ENCODE results near the gene FRMD4A.

The FRMD4A gene

DNA sequence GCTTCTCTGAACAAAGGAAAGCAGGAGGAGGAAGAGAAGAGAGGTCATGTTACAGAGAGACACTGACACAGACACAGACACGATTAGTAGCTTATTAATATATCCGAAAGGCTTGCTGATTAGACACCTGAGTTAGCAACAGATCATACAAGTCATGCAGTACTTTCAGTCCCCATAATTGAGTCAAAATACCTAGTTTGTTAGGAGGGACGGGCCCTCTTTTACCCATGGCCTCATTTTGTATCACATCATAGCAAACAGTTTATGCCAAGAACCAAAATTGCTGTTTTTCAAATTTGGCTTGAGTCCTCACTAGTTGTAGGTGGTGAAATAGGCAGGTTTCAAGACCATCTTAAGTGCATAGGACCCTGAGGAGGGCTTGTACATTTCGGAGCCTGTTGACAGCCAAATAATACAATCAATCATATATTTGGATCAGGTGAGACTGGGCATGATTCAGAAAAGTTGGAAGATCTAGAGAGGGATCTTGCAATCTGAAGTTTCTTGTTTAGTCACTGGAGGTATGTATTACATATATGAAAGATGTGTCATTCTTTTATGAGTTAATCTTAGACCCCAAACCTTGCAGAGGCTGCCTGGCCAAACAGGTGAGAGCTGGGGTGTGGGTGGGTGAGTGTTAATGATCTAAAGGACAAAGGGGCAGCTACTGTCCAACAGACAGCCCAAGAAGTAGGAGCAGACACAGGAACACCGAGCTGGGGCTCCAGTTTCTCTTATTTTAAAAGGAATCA is 678.6 kb downstream of the FRMD4A start:
- no peak for DNase-seq

DNA sequence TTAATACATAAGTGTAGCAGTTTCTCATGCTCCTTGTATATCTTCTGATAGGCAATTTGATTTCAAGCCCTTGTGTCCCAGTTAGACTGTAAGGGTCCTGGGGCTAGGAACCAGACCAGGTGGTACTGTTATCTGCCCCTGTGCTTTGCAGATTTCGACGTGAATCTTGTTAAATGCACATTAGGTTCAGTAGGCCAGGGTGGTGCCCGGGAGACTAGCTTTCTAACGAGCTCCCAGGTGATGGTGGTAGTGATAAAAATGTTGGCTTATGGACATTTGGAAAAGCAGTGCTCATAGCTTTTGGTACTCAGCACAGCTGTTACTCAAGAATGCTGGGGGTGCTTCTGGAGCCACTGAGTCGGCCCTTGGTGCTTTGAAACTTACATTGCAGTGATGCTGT is 679.8 kb downstream of the FRMD4A start:
- DNase-seq = no peak

DNA sequence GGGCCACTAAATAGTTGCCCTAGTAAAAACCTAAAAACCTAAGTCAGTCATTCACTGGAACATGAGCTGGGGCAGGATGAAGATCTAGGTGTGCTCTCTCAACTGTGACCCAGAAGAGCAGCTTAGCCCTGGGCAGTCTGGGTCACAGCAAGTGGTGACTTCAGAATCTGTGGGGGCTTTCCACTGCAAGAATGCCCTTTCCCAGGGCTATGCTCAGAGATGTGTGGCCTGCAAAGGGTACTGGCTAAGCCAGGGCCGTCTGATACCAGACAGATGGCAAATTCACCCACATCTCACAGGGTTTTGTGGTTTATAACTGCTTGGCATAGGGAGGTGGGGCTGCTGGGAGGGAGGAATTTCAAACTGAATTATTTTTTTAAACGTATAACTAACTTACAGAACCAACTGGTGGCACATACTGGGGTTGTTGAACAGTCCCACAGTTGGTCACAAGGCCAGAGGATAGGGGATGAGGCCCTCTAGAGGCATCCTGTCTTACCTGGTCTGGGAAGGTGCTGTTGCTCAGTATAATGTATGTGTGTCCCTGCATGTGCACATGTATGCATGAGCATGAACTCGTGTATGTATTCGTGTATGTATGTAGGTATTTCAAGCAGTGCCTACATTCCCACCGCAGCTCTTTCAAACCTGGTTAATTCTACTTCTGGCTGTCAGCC is 680.7 kb downstream of the FRMD4A start:
- no peak for DNase-seq

DNA sequence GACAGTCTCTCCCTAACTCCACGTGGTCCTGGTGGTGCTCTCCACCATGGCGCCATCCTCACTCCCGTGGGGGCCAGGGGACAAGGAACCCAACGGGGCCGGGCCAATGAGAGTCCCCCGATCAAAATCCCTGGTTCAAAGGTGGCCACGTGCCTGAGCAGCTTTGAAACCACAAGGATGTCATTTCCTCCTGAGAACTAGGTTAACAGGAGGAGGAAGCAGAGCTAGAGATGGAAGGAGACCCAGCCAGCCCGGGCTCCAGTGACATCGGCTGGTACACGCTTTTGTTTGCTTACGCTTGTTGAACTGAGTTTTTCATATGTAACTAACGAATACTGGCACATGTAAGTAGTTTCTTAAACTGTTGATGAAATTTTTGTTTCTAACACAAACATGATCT is 682.3 kb downstream of the FRMD4A start:
- no peak for DNase-seq

GRCh38 chr10:13644866-13645265 is 685.9 kb downstream of the FRMD4A start:
- DNase-seq = no peak

GRCh38 chr10:13643016-13643415 is 687.7 kb downstream of the FRMD4A start:
- DNase-seq = no peak

DNA sequence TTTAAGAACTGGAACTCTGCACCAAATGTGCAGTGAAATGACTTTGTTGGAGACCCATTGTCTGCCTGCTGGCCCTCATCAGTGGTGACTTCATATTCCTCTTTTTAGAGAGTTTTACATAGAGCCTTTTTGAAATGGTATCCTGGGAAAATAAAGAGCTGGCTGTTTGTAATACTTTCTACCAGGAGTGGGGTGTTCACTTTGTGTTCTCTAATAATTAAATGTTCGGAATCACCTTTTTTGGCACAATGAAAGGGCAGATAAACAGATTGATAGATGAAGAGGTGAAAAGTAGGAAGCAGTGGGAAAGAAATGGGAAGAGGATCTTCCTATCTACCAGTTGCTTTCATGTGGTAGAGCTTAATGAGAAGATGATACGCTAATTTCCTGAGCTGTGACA is 688.4 kb downstream of the FRMD4A start:
- no peak for DNase-seq

DNA sequence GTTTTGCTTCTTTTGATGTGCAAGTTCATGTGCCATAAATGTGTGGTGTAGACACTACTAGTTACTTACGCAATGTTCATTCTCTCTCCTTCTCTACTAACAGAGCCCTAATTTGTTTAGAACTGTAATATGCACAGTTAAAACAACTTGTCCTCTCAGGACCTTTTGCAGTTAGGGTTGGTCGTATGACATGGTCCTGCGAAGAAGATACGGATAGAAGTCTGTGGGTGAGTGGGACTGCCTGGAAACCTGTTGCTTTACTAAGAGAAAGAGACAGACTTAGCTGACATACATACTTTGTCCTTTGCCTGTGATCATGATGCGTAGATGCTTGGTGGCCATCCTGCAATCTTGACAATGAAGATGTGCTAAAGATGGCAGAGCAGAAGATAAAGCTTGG is 692.8 kb downstream of the FRMD4A start:
- no peak for DNase-seq

DNA sequence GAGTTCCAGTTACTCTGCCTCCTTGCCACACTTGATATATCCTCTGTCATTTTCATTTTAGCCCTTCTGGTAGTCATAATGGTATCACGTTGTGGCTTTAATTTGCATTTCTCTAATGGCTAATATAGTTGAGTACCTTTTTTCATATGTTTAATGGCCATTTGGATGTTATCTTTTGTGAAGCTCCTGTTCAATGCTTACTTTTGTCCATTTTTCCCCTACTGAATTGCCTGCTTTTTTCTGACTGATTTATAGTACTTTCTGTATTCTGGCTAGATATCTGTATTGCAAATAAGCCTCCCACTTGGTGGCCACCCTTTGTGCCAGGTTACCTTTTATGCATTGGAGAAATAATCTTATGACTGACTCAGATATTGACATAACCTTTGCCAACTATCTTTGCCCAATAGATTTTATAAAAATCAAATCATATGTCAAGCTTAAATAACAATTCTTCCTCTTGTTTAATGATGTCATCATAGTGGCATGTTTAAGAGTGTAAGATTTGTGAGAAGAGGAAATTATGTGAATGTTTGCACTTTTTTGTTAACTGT is 693.3 kb downstream of the FRMD4A start:
- DNase-seq = no peak

DNA sequence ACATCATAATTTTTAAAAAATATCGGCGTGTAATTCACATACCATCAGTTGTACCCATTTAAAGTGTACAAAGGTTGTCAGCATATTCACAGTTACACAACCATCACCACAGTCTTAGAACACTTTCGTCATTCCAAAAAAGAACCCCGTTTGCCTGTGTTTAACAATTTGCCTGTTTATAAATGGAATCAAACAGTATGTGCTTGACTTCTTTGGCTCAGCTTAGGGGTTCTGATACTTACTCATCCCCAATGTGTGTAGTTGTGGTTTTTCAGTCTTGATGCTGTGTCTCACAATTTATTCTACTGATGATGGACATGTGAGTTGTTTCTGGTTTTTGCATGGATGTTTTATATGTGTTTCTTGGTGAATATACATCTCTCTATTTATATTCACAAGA is 693.9 kb downstream of the FRMD4A start:
- no peak for DNase-seq

- DNase-seq = no peak
These were observed 696.5 kb downstream of the FRMD4A start for GRCh38 chr10:13634207-13634606.

GRCh38 chr10:13633689-13634088 is 697.0 kb downstream of the FRMD4A start:
- no peak for DNase-seq

DNA sequence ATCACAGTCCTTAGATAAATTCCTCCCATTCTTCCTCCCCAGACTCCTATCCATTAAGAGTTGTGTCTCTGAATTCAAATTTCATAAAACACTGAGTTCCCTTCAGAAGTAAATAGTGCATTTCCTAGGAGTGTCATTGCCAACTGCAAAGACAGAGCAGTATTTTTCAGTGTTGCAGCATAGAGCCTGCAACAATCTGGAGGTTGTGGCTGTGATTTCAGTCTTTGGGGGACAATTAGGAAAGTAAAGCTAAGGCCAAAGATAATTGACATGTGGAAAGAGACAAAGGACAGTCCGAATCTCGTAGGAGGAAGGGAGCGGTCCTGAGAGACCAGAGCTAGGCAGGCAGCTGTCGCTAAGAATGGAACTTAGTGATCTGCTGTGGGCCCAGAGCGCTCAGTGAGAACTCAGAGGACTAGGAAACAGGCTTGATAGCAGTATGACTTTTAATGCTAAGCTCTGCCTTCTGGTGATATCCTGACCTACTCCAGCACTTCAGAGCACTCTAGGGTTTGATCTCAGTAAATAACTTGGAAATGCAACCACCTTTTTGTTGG is 697.8 kb downstream of the FRMD4A start:
- no peak for DNase-seq

GRCh38 chr10:13632440-13632839 is 698.3 kb downstream of the FRMD4A start:
- no peak for DNase-seq

DNA sequence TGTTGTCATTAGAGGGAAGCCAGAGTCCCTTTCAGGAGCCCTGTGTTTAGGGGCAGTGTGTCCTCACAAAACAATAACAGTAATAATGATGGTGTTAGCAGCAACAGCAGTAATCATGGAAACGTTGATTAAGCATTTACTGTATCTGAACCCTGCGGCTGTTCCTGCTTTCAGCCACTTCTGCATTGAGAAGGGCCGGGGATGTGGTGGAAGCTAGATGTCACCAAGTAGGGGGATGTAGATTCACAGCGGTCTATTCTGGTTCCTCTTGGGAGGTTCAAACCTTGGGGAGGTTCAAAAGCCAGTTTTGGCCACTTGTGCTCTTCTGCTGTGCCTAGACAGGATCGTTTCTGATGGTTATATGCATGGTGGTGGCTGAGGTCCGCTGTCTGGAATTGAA is 699.1 kb downstream of the FRMD4A start:
- DNase-seq = no peak

GRCh38 chr10:13630231-13630630 is 700.5 kb downstream of the FRMD4A start:
- no peak for DNase-seq

DNA sequence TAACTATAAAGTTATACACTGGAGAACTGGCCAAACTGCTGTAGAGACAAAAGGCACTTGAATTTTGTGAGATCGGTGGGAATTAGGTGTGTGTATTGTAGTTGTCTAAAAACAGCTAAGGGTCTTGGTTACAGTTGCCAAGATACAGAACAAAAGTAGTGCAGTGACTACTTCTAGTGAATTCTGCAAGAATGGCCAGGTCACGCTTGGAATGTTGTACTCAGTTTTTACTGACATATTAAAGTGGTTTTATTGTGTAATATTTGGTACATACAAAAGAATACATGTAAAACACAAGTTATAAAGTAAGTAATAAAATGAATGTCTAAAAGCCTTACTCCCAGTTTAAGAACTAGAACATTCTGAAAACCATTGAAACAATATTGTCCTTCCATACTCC is 701.6 kb downstream of the FRMD4A start:
- DNase-seq = no peak

DNA sequence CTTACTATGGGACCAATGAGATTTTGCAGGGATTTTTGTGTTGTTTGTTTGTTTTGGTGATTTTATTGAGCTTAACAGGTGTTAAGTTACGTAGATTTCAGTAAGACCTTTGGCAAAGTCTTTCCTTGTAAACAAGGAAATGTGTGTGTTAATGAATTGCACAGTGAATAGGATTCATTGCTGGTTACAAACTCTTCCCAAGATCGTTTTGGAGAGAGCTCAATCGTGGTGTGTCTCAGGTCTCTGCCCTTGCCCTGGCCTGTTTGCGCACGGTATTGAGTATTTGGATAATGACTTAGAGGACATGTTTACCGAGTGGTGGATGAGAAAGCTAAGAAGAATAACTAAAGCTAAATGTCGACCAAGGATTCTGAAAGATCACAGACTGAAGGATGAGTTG is 702.1 kb downstream of the FRMD4A start:
- DNase-seq = no peak

GRCh38 chr10:13627459-13628310 is 703.0 kb downstream of the FRMD4A start:
- DNase-seq = no peak

DNA sequence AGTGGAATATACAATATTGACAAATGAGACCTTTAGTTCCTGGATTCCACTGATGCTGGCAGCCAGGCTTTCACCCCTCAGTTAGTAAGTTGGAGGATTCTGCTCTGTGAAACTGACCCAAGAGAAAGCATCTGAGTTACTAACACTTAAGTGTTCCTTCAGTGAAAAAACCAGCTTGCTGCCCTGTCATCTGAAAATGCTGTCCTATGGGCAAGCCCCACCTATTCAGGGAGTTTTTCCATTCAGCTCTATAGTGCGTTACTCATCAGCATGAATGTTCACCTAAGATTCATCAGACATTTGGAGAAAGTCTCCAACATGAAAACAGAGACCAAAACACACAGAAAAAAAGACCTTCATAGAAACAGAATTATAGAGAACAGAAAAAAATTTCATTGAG is 706.1 kb downstream of the FRMD4A start:
- DNase-seq = no peak

GRCh38 chr10:13621931-13622330 is 708.8 kb downstream of the FRMD4A start:
- no peak for DNase-seq

DNA sequence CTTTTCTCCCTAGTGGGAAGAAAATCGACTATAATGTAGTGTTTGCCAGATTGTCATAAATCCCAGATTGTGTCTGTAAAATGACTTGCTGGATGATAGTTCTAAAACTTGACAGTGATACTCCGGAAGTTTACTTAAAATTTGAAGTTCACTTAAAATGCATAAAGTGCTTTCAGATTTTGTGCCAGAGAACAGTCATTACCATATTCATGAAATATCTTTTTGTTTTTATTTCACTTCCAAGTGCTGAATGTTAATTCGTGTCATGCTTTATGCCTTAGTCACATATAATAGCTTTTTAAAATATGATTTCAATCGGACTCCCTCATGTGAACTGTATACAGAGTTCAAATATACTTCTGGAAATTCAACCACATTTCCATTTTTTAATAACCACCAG is 713.6 kb downstream of the FRMD4A start:
- no peak for DNase-seq

DNA sequence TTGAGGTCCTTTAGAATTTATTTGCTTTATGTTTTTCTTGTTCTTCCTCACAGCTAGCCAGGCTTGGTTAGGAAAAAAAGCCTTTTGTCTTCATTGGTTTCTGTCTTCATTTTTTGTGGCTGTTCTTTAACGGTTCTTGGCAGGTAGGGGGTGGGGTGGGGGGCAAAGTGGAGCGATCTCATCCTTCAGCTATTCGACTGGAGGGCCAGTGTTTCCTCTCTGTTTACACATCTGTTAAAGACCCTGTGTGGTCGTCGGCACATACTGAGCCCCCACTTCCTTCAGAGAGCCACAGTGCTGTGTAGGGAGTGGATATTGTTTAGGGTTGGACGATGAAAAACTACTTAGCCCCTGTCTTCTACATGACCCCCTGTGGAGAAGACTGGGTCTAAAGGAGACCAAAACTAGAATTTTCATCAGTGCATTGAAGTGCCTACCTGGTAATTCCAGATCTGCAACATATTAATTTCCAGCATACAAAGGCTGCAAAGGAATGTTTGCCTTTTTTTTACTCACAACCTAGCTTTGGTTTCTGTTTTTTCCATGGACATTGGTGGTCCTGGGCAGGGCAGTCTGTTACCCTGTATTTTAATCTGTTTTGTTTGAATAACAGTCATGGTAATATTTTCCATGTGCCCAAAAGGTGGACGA is 714.9 kb downstream of the FRMD4A start:
- no peak for DNase-seq

Data from activated naive CD4-positive, alpha-beta T cell treated with Interleukin-2 at 50 U/mL for 16 hours (primary cell).